Naive thymus-derived CD8-positive, alpha-beta T cell (primary cell): ENCODE measurements around the gene GRIN3B. TPM values are rescaled to one million over a fixed set of nuclear protein-coding genes. Genes with fewer than 3 reads are reported as not detected.

Experiments
- ATAC-seq, 2 donors: fragments of 150-1000 bp; cut with Tn5 transposase in 1 of 2; sonication (Bioruptor Pico), chemical (Tn5 transposase) in 1 of 2; 1 replicate in 1 of 2; 2 replicates in 1 of 2; pipeline ENCODE4 v1.10.0; 2021; ENCODE audit warnings: mild to moderate bottlenecking in 2 of 2, moderate library complexity in 2 of 2
- POLR2A ChIA-PET: fragments of 350-600 bp; sonication (Branson Sonifier 250); formaldehyde crosslinking; loops from one replicate; lab custom pipeline; 2021; ENCODE audit warnings: antibody characterized with exemption; lab: Charles Lee
- DNase-seq, 10 donors: peaks; one replicate each; pipeline versions ENCODE4 v3.0.0 to v3.0.0-alpha.2; 2020 to 2022
- H3K27ac Mint-ChIP-seq, 10 donors: one replicate each; pipeline ENCODE4 v1.8.0; 2020 to 2022; ENCODE audit warnings: mild to moderate bottlenecking in 10 of 10, mixed read lengths in 10 of 10, moderate library complexity in 4 of 10, inconsistent platforms in 1 of 10
- H3K27me3 Mint-ChIP-seq, 5 donors: one replicate each; pipeline ENCODE4 v1.8.0; 2021 to 2022; ENCODE audit warnings: mixed read lengths in 5 of 5
- H3K36me3 Mint-ChIP-seq, 3 donors: one replicate each; pipeline ENCODE4 v1.8.0; 2020 to 2022; ENCODE audit warnings: mixed read lengths in 3 of 3, mild to moderate bottlenecking in 2 of 3, inconsistent platforms in 1 of 3
- H3K4me1 Mint-ChIP-seq, 4 donors: one replicate each; pipeline ENCODE4 v1.8.0; 2021 to 2022; ENCODE audit warnings: mixed read lengths in 4 of 4
- H3K4me3 Mint-ChIP-seq, 10 donors: one replicate each; pipeline ENCODE4 v1.8.0; 2020 to 2022; ENCODE audit warnings: mild to moderate bottlenecking in 10 of 10, mixed read lengths in 10 of 10, moderate library complexity in 6 of 10, inconsistent platforms in 1 of 10
- H3K9me3 Mint-ChIP-seq, 9 donors: one replicate each; pipeline ENCODE4 v1.8.0; 2020 to 2022; ENCODE audit warnings: mixed read lengths in 9 of 9, mild to moderate bottlenecking in 3 of 9, inconsistent platforms in 1 of 9, moderate library complexity in 1 of 9
- polyA plus RNA-seq, 3 donors: library from polyadenylated mRNA; unstranded; fragments of 300-500 nt; fragmentation: Illumina TruSeq; gene quantifications; one replicate each; pipeline ENCODE4 v1.2.3, GENCODE V29; 2021
- total RNA-seq, 8 experiments: library from RNA in 2 of 8; stranded (reverse) in 2 of 8; gene quantifications; one replicate each; pipeline ENCODE4 v1.2.3 and lab custom pipeline; 2021 to 2026

Gene GRIN3B
- total and polyA plus RNA-seq, 5 experiments from 2014 or later = not detected

DNA sequence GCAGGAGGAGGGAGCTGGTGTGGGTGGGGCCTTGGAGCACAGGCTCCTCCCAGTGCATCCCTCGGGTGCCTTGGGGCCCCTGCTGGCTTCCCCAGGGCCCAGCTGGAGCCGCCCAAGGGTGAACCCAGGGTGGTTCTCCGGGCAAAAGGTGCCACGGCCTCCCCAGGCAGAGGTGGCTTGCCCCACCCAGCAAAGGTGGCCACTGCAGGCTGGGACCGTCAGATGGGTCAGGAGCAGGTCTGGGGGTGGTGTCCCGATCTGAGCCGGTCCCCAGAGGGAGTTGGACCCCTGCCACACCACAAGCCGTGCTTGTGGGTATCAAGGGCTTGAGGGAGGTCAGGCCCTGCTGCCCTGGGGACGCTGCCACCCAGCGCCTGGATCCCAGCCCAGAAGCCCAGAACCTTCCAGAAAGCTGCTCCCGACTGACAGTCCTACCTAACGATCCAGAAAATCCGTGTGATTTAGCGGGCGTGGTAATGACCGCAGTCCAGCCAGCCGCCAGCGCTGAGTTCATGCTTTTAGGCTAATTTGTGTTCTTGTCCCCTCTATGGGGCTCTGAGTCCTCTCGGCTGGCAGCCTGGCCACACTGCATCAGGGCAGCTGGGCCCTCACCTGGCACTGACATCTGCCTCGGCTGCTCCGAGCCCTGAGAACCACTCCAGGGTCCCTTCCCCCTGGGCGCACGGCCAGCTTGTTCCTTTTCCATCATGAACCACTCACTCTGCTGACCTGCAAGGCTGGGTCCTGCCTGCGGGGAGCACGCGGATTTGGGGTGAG is 5.0 kb upstream of the GRIN3B start:
- H3K36me3 Mint-ChIP-seq = peaks cover 0 to 10% (median 0%) of the 10 kb centered on the region in 3 donors
- ATAC-seq = no peak
- peaks cover 4 to 20% (median 16%) of the 10 kb centered on the region in 4 donors for H3K4me1 Mint-ChIP-seq
- H3K4me3 Mint-ChIP-seq = peak overlapping the region in 1 of 10 donors; percentile 10
- H3K27ac Mint-ChIP-seq = peak overlapping the region in 2 of 10 donors; percentile 51 to 75
- peaks cover 5 to 25% (median 11%) of the 10 kb centered on the region in 5 donors for H3K27me3 Mint-ChIP-seq
- no peak for DNase-seq
- peaks cover 0 to 3% (median 0%) of the 10 kb centered on the region in 9 donors for H3K9me3 Mint-ChIP-seq
- POLR2A ChIA-PET = interaction anchor here (0.5 to 5.4 kb wide), 7 partner anchors 9 to 94 kb away, joined by 3 to 42 read pairs (median 7); partner anchors contain the start of genes ARHGAP45, RNU6-2, TMEM259 and WDR18

GRCh38 chr19:996051-996838 is 4.0 kb upstream of the GRIN3B start:
- POLR2A ChIA-PET = interaction anchor here (0.8 to 5.4 kb wide), 20 partner anchors 11 to 273 kb away, joined by 3 to 42 read pairs (median 6); partner anchors contain the start of genes ARHGAP45, CIRBP, CNN2 and RNU6-2
- H3K27ac Mint-ChIP-seq = peak overlapping the region; percentile 51 to 96 (median 94)
- ATAC-seq (peak; percentile 84 to 87), DNase-seq (peak; percentile 55 to 94 (median 86))
- H3K4me3 Mint-ChIP-seq = peak overlapping the region; percentile 61 to 87 (median 80)
- peaks cover 0 to 3% (median 0%) of the 10 kb centered on the region in 9 donors for H3K9me3 Mint-ChIP-seq
- peaks cover 0 to 7% (median 0%) of the 10 kb centered on the region in 3 donors for H3K36me3 Mint-ChIP-seq
- H3K27me3 Mint-ChIP-seq = peaks cover 5 to 30% (median 11%) of the 10 kb centered on the region in 5 donors
- H3K4me1 Mint-ChIP-seq = peaks cover 6 to 20% (median 19%) of the 10 kb centered on the region in 4 donors

- ATAC-seq = no peak
- Mint-ChIP-seq H3K4me1 (peaks cover 10 to 28% (median 21%) of the 10 kb centered on the region in 4 donors), H3K9me3 (peaks cover 0 to 3% (median 0%) of the 10 kb centered on the region in 9 donors), H3K27me3 (peaks cover 5 to 32% (median 11%) of the 10 kb centered on the region in 5 donors), H3K27ac (peak overlapping the region in 5 of 10 donors; percentile 15 to 84 (median 55)), H3K36me3 (peaks cover 0 to 4% (median 0%) of the 10 kb centered on the region in 3 donors), H3K4me3 (peak overlapping the region in 4 of 10 donors; percentile 0 to 43 (median 28))
- no peak for DNase-seq
- POLR2A ChIA-PET = interaction anchor here (0.7 to 5.4 kb wide), 12 partner anchors 9 to 216 kb away, joined by 3 to 42 read pairs (median 5); partner anchors contain the start of genes ARHGAP45, CNN2 and WDR18
Observed at GRCh38 chr19:998064-998463, 2.2 kb upstream of the GRIN3B start.

DNA sequence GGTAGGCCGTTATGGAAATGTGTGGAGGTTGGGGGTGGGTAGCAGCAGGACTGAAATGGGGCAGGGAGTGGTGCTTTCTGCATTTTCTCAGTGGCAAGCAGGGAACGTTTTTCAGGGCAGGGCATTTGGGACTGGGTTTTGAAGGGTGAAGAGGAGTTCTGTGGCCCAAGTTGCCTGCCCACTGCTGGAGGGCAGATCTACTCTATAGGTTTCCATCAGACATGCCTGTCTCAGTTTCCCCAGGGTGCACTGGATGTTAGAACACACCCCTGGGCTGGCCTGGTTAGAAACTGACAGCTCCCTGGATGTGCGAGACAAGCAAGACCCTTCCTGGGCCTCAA is 870 bp upstream of the GRIN3B start:
- no peak for ATAC-seq

GRCh38 chr19:1000591-1001537 is 645 bp downstream of the GRIN3B start:
- Mint-ChIP-seq H3K9me3 (peaks cover 0 to 3% (median 0%) of the 10 kb centered on the region in 9 donors), H3K36me3 (peaks cover 0 to 4% (median 0%) of the 10 kb centered on the region in 3 donors), H3K4me1 (peaks cover 10 to 28% (median 22%) of the 10 kb centered on the region in 4 donors), H3K4me3 (peak overlapping the region in 8 of 10 donors; percentile 7 to 69 (median 48)), H3K27ac (peak overlapping the region in 2 of 10 donors; percentile 43 to 47), H3K27me3 (peaks cover 5 to 32% (median 11%) of the 10 kb centered on the region in 5 donors)
- DNase-seq (no peak), ATAC-seq (no peak)
- POLR2A ChIA-PET = interaction anchor here (0.6 to 1.5 kb wide), 4 partner anchors 19 to 137 kb away, joined by 3 to 8 read pairs (median 3); no protein-coding TSS in a partner anchor

More for the DNA sequence above, 870 bp upstream of the GRIN3B start:
- POLR2A ChIA-PET = interaction anchor here (1.4 to 5.4 kb wide), 2 partner anchors 14 to 40 kb away, joined by 4 to 42 read pairs; partner anchors contain the start of genes ABCA7 and WDR18
- peak overlapping the region in 3 of 10 donors; percentile 27 to 89 (median 80) for H3K27ac Mint-ChIP-seq
- H3K4me1 Mint-ChIP-seq = peaks cover 10 to 28% (median 21%) of the 10 kb centered on the region in 4 donors
- H3K4me3 Mint-ChIP-seq = peak overlapping the region; percentile 27 to 60 (median 50)
- peaks cover 0 to 3% (median 0%) of the 10 kb centered on the region in 9 donors for H3K9me3 Mint-ChIP-seq
- peaks cover 5 to 32% (median 11%) of the 10 kb centered on the region in 5 donors for H3K27me3 Mint-ChIP-seq
- H3K36me3 Mint-ChIP-seq = peaks cover 0 to 4% (median 0%) of the 10 kb centered on the region in 3 donors
- DNase-seq = no peak

DNA sequence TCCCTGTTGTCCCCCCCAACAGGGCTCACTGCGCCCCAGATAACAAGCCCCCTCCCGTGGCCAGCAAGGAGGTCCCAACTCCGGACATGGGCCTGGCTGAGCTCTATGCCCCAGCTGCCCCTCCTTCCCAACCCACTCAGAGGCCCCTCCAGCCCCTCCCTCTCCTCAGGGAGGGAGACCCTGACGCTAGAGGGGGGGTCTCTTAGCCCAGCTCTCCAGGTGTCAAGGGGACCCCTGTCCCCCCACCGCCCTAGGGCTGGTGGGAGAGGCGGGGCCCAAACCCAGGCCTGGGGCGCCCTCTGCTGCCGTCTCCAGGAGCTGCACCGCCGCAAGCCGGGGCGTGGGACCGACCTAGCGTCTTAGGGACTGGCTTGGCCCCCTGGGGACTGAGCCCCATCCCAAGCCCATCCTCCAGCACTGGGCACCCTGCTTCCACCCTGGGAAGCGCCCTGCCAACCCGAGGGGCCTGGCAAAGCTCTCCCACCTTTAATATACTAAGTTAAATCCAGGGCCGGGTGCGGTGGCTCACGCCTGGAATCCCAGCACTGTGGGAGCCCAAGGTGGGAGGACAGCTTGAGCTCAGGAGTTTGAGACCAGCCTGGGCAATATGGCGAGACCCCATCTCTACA is 1.4 kb downstream of the GRIN3B start:
- Mint-ChIP-seq H3K4me1 (peaks cover 6 to 20% (median 18%) of the 10 kb centered on the region in 4 donors), H3K4me3 (peak overlapping the region in 3 of 10 donors; percentile 34 to 61 (median 41)), H3K27ac (peak overlapping the region in 1 of 10 donors; percentile 43), H3K36me3 (peaks cover 0 to 4% (median 0%) of the 10 kb centered on the region in 3 donors), H3K9me3 (peaks cover 0 to 3% (median 0%) of the 10 kb centered on the region in 9 donors), H3K27me3 (peaks cover 5 to 29% (median 11%) of the 10 kb centered on the region in 5 donors)
- DNase-seq = peak; percentile 45 to 78 (median 71)
- peak; percentile 67 to 77 for ATAC-seq
- POLR2A ChIA-PET = interaction anchor here (0.6 to 1.5 kb wide), 3 partner anchors 18 to 138 kb away, joined by 3 to 8 read pairs (median 3); no protein-coding TSS in a partner anchor

GRCh38 chr19:1002600-1002999 is 2.4 kb downstream of the GRIN3B start:
- POLR2A ChIA-PET = interaction anchor here (0.7 to 1.0 kb wide), 4 partner anchors 13 to 90 kb away, joined by 3 to 7 read pairs (median 3); no protein-coding TSS in a partner anchor
- DNase-seq (no peak), ATAC-seq (no peak)
- peaks cover 5 to 28% (median 11%) of the 10 kb centered on the region in 5 donors for H3K27me3 Mint-ChIP-seq
- H3K36me3 Mint-ChIP-seq = peaks cover 0 to 9% (median 0%) of the 10 kb centered on the region in 3 donors
- peaks cover 0 to 3% (median 0%) of the 10 kb centered on the region in 9 donors for H3K9me3 Mint-ChIP-seq
- peaks cover 10 to 19% (median 15%) of the 10 kb centered on the region in 4 donors for H3K4me1 Mint-ChIP-seq
- peak overlapping the region in 1 of 10 donors; percentile 44 for H3K4me3 Mint-ChIP-seq
- H3K27ac Mint-ChIP-seq = peak overlapping the region in 4 of 10 donors; percentile 48 to 91 (median 52)

- POLR2A ChIA-PET = interaction anchor here (0.7 to 1.0 kb wide), 5 partner anchors 12 to 89 kb away, joined by 3 to 7 read pairs (median 3); no protein-coding TSS in a partner anchor
- ATAC-seq = no peak
- Mint-ChIP-seq H3K4me3 (no peak overlapping the region), H3K27me3 (peaks cover 5 to 21% (median 11%) of the 10 kb centered on the region in 5 donors), H3K36me3 (peaks cover 0 to 9% (median 0%) of the 10 kb centered on the region in 3 donors), H3K27ac (no peak overlapping the region), H3K4me1 (peaks cover 6 to 19% (median 11%) of the 10 kb centered on the region in 4 donors), H3K9me3 (peaks cover 0 to 3% (median 0%) of the 10 kb centered on the region in 9 donors)
- DNase-seq = no peak
Observed at GRCh38 chr19:1003283-1003682, 3.1 kb downstream of the GRIN3B start.

DNA sequence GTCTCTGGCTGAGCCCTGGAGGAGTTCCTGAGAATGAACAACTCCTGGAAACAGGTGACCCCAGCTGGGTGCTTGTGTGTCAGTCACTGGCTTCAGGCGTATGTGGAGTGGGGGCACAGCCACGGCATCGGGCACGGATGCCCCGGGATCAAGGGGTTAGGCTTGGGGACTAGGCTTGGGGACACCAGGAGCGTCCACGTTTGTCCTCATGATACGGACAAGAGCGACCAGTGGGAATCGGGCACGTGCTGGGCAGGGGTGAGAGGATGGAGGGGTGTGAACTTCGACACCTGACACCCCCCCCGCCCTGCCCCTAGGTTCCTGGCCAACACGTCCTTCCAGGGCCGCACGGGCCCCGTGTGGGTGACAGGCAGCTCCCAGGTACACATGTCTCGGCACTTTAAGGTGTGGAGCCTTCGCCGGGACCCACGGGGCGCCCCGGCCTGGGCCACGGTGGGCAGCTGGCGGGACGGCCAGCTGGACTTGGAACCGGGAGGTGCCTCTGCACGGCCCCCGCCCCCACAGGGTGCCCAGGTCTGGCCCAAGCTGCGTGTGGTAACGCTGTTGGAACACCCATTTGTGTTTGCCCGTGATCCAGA is 4.1 kb downstream of the GRIN3B start:
- Mint-ChIP-seq H3K36me3 (peaks cover 0 to 6% (median 0%) of the 10 kb centered on the region in 3 donors), H3K4me3 (no peak overlapping the region), H3K27ac (peak overlapping the region in 2 of 10 donors; percentile 19 to 25), H3K27me3 (peaks cover 1 to 13% (median 4%) of the 10 kb centered on the region in 5 donors), H3K9me3 (no peaks in the 10 kb centered on the region), H3K4me1 (peaks cover 3 to 14% (median 10%) of the 10 kb centered on the region in 4 donors)
- no peak for DNase-seq
- POLR2A ChIA-PET = interaction anchor here (0.6 to 3.3 kb wide), 7 partner anchors 9 to 97 kb away, joined by 3 to 13 read pairs (median 3); no protein-coding TSS in a partner anchor
- no peak for ATAC-seq
